Middle frontal gyrus (tissue), 1 donor: ENCODE data around the gene SLC13A4.

Source experiments
- DNase-seq: peaks from one replicate; pipeline ENCODE4 v3.0.0-alpha.2; 2015; ENCODE audit warnings: low spot score; ENCODE audit errors: extremely low spot score

Gene SLC13A4

DNA sequence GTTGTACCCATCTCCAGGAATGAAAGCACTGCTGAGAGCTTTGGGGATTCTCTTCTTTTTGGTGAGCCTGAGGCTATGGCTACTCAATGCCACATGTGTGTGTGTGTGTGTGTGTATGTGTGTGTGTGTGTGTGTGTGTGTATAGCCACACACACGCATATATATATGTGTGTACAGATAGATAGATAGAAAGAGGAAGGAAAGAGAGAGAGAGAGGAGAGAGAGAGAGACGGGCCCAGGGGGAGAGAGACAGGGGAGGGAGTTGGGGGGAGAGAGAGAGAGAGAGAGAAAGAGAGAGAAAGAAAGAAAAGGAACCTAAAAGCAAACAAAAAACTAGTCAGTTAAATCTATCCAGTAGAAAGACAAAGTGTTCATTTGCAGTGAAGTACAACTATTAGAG, 8.3 kb downstream of the SLC13A4 start:
- DNase-seq: no peak

DNA sequence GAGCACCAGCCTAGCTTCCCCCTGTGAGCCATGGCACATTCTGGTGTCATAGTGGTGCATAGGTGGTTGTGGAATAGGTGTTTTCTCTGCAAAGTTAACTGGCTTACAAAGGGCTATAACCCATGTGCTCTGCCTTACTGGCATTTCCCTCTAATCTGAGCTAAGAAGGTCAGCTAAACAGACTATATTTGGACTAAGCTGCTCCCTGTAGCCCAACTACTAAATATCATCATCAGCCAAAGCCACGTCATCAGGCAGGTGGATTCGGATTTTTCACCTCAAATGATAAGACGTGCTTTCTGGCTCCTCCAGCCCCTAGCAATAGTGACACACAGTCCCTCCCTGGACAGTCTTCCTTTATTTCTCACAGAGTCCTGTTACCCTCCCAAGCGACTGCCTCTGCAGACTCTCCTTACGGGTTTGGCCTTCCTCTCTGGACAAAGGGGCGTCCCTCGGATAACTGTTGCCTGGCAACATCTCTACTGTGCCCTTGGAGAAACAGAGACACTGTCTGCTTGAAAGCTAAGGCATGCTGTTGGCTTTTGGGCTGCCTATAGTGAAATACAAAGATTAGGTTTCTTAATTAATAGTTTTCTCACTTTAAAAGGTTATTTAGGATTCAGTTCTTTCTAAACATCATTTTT, 9.1 kb downstream of the SLC13A4 start:
- no peak for DNase-seq

DNA sequence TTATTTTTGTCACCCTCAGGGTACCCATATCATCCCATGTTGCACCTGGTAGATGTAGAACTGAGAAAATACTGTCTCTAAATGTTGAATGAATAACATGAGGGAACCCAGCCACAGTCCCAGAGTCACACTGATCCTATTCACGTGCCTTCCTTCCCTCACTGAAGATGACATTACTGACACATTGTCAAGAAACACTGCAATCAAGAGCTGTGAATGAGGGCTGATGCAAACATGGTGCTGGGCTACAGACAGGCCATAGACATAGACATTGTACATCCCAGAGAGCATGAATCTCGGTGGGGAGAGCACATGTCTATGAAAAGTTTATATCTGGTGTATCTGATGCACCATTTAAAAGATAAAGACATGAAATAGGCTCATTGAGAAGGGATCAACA, 9.8 kb downstream of the SLC13A4 start:
- no peak for DNase-seq

DNA sequence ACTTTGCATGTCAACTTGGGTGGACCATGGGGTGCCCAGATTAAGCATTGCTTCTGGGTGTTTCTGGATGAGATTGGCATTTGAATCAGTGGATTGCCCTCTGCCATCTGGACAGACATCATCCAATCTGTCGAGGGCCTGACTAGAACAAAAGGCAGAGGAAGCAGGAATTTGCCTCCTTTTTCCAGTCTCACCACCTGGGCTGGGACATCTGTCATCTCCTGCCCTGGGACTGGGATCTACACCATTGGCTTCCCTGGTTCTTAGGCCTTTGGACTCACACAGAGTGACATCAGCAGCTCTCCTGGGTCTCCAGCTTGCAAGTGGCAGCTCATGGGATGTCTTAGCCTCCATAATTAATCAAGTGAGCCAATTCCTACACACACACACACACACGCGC, 10.3 kb downstream of the SLC13A4 start:
- no peak for DNase-seq

DNA sequence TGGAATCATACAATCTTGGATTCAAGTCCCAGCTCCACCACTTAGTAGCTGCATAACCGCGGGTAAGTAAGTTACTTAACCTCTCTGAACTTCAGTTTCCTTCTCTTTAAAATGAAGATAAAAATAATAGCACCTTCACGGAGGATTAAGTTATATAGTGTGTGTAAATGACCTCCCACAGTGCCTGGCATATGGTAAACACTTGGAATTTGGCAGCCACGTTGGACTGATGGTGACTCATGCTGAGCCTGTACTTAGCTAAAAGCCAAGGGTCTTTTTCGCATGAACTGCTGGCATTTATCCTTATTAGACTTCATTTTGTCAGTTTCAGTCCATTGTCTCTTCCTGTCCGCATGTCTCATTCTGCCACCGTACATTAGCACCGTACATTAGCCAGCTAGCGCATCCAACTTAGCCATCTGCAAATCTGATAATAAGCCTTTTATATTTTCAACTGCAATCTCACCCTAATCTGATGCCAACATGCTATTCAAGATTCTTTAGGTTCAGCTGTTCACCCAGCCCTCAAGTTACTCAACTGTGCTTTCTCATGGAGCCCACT, 11.2 kb downstream of the SLC13A4 start:
- no peak for DNase-seq

DNA sequence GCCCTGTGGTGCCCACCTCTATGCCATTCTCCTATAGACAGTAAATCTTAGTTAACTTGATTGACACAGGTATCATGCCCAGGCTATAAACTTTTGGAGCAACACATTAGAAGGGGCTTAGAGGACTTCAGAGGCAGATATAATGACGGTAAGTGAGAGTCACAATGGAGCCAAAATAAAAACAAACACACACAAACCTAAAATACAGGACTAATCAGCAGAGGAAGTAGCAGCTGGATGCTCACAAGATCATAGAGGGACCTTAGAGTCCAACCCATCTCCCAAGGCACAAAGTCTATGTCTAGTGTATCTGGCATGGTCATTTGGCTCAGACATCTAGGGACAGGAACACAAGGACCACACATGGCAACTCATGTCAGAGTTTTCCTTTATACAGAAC, 12.3 kb downstream of the SLC13A4 start:
- DNase-seq: no peak

DNA sequence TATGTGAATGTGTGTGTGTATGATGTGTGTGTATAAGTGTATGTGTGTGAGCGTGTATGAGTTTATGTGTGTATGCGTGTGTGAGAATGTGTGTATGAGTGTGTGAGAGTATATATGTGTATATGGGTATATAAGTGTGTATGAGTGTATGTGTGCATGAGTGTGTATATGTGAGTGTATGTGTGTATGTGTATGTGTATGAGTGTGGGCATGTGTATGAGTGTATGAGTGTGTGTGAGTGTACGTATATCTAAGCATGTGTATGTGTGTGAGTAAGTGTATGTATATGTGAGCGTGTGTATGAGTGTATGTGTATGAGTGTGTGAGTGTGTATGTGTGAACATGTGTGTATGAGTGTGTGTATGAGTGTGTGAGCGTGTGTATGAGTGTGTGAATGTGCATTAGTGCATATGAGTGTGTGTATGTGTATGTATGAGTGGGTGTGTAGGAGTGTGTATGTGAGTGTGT, 12.9 kb downstream of the SLC13A4 start:
- DNase-seq: no peak

DNA sequence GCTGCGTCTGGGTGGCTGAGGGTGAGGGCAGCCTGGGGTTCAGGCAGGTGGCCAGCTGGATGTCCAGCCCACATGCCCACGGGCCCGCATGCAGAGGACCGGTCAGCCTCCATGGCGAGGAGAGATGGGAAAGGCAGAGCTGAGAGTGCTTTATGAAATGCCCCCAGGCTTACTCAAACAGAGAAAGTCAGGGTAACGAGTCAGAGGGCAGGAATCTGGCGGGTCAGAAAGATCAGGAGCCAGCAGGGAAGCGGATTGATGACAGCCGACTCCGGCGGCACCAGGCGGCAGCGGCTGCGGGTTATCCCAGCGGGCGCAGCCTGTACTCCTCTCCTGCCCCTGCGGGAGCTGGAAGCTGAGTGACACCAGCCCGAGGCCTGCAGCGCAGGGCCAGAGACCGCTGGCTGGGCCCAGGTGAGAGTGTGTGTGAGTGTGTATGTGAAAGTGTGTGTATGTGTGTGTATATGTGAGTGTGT, 13.4 kb downstream of the SLC13A4 start:
- no peak for DNase-seq

DNA sequence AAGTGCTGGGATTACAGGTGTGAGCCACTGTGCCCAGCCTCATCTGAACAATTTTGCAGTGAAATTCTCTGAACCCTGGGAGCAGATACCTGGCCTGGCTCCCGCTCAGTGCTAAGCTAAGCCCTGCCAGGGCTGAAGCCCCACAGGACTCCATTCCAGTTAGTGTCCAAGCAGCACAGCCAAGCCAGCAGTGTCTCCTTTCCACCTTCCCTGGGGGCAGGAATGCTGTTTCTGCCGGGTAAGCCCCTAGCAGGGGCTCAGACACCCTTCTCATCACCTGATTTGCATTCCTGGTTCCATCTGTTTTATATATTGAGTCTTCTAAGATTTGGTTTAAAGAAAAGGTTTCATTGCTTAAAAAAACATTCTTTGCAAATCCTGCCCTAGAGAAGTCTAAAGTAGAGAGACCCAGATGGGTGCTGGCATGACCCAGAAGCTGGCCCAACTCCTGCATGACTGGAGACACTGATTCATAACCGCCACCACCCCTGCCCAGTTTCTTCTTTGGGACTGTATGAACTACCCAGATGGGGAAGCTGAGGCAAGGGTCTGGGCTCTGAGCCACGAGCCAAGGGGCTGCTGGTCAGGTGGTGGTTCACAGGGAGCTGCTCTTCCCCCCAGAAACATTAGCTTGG, 14.0 kb downstream of the SLC13A4 start:
- no peak for DNase-seq

DNA sequence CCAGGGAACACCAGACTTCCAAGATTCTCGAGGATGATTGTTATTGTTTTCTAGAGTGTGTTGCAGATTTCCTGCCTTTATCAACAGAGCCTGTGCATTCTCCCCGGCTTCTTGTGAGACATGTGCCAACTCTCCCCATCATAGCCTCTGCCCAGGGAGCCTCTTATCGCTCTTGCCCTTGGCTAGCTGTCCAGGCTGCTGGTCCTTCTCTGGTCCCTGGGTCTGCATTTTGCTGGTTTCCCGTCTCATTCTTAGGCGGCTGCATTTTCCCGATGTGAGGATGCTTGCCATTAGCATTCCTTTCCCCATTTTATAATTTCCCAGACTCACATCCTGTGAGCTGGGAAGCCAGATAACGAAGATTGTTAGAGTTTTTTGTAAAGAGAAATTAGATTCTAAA, 15.2 kb downstream of the SLC13A4 start:
- DNase-seq: no peak

DNA sequence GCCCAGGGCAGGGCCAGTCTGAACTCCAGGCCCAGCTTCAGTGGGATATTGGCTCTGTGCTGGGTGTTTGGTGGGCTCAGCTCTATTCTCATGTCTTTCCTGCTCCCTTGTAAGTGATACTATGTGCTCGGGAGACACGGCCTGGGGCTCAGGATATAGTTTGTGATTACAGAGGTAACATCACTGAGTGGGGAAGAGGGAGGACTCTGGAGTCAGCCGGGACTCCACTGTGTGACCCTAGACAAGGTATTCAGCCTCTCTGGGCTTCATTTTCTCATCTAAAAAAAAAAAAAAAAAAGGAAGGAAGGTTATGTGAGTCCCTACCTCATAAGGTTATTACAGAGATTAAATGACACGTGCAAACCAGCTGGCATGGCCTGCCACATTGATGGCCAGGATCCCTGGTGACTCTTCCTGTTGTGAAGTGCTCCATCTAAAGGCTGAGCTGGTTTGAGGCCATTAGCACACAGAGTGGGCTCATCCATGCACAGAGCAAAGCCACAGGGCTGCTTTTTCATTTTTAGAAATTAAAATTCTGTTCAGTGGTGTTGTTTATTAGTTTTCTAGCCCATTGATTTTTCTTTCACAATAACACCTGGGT, 15.7 kb downstream of the SLC13A4 start:
- DNase-seq: no peak

DNA sequence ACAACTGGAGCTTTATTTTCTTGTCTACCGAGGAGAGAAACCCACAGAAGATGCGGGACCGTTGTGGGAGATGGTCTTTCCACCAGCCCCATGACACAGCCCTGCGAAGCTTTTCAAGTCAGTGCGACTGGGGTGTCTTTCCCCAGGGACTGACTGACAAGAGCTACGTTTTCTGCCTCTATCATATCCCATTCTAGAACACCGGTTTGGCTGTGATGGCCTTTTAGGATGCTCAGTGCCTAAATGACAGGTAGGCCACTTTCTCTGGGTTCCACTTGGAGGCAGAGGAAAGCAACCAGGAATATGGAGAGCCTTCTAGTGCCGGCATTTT, 16.9 kb downstream of the SLC13A4 start:
- DNase-seq: no peak

DNA sequence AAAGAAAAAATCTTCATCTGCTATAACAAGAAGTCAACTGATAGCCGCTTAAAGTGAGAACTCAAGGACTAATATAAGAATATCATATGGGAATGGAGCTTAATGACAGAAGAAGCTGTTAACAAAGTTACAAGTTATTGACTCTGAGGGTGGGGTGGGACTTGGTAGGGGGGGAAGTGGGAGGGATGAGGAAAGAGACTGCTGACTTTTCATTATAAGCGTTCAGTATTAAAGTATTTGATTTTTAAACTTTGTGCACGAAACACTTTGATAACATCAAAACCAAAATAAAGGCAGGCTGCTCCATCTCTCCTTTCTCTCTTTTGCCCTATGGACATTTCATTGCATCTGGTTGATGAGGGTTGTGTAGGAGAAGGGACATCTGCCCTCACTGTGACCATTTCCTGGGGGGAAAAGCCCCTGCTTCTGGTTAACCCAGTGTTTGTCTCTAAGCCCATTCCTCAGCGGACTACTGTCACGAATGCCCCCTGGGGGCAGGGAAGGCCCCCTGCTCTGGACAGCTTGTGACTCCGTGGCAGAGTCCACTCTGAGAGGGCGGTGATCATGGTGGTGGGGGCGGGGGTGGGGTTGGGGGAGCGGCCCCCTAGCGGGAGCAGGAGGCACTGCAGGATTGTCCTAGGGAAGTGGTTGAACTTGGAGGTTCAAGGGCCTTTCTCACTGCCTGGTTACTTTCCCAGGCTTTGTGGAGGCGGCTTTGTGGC, 17.4 kb downstream of the SLC13A4 start:
- DNase-seq: no peak

DNA sequence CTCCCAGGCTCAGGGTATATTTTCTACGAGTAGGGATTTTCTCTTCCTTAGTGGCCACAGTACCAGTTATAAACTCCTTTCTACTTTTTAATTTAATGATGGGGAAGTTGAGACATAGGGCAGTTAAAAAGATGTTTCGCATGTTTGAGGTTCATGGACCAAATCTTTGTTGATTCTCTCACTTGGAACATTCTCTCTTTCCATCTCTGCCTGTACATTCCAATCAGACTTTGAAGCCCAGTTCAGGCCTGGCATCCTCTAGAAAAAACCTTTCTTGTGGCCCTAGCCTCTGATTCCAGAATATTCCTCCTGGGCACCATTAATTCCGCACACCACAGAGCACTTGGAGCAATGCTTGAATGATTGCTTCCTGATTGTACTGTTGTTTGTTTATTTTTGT, 18.5 kb downstream of the SLC13A4 start:
- DNase-seq: no peak

DNA sequence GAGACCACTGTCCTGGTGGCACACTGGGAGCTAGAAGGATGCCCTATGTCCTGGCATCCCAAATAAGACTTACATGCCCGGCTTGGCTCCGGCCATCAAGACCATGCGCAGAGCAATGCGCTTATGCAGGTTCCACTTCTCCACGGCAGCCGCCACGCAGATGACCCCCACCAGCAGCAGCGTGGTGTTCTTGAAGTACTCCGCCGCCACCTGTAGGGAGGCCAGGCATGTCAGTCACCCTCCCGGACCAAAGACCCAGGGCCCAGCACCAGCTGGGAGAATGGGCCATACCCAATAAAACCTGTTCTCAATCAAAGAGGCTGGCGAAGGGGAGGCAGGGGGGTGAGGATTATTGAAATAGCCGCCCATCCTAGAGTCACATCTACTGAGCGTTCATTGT, 19.9 kb downstream of the SLC13A4 start:
- DNase-seq: no peak

DNA sequence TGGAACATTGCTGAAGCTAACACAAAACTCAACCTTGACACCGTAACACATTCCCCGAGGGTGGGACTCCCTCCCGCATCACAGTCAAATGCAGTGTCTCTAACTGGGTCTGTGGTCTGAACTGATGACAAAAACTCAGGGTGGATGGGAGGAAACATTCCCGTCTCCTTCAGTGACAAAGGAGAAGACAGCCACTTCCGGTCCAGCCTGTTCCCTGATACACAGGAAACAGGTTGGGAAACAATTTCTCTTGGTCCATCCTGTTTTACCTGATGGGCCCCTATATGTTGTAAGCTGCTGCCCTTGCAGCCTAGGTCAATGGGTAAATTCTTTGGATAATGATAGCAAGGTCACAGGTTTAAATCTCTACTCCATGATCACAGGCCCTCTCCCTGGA, 20.4 kb downstream of the SLC13A4 start:
- no peak for DNase-seq

DNA sequence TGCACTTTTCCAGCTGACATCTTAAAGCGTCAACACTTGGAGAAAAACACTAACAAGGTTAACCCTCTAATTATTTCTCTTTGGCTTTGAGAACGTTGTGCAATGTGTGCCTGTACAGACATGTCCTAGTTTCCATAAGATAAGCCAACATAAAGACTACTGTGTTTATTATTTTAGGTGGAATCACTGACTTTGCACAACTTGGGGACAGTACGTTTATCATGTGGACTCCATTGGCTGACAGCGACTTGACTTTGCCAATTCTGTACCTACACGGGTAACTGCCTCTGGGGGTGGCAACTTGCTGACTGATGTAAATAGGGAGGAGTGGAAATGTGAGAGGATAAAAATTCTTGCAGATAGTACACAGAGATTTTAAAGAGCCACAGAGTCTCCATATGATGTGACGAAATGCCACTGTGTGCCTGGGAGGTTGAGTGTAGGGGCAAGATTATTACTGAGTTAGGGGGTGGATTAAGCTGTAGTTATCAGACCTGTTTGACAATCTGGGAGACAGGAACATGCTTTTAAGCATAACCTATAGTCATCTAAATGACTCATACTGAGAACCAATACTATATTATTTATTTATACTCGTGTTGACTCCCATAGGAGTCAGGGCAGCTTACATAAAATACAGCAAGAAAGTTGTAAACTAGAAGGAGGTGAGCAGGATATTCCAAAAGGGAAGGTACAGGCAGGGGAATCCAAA, 21.0 kb downstream of the SLC13A4 start:
- no peak for DNase-seq

DNA sequence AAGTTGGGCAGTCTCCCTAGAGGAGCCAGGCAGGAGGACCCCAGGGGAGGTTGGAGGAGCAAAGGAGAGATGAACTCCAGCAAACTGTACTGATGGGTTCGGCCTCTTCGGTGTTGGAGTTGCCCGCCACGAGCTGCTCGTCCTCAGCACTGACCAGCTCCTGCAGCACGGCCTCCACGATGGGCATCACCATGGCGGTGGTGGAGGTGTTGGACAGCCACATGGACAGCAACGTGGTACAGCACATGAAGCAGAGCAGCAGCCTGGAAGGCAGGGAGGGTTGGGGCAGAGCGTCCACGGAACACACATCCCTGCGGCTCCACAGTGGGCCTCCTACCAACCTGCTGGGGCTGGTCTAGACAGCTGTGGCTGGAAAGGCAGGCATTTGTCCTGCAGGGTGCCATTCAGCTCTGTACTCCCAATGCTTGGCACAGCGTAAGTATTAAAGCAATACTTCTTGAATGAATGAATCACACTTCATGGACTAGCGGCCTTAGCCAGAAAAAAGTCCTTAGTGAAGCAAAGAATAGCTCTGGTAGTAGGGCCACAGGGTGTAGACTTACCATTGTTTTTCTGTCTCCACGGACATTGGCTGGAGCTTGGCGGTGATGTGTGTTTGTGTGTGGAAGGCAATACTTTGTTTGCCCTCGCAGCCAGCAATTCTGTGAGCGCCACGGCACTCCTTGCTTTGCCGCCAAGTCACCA, 21.8 kb downstream of the SLC13A4 start:
- no peak for DNase-seq

DNA sequence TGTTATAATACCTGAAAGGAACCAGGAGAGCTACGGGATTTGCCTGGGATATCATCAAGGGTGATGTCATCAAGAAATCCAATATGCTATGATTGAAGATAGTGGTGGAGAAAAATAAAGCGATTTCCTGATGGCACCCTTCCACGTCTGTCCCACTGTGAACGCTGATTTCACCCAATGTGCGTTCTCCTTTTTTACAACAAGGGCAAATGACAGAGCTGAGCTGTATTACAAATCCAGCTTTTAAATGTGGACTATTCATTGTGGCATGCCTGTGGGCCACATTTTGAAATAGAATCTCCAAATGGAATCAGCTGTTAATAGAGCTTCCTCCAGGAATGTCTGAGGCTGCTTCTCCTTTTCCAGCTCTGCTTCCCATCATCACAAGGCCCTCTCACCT, 23.3 kb downstream of the SLC13A4 start:
- DNase-seq: no peak

DNA sequence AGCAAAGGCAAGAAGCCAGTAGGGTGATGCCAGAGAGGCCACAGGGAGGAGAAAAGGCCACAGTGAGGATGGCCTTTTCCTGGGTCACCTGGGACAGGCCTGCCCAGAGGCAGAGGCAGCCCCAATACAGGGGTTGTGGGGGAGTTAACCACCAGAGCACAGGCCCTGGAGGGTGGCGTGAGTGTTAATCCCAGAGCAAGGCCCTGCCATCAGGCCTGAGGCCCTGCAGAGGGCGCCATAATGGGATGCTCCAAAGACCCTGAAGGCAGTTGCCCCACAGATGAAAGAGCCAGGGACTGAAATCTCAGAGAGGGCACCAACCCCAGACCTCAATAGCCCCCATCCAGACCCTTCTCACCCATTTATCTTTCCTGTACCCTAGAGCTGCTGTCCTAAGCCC, 23.9 kb downstream of the SLC13A4 start:
- DNase-seq: no peak
